LNCAP (cell line): Measurements from ENCODE around the gene MEGF10.
A peak's percentile ranks its signal among the peaks of the same experiment; 100 is the strongest.

Experiments
- CTCF ChIP-seq: fragments of 450-650 bp; IDR thresholded peaks from 2 replicates; pipeline ENCODE4 v1.5.1; 2017; ENCODE audit warnings: mild to moderate bottlenecking

MEGF10 gene

DNA sequence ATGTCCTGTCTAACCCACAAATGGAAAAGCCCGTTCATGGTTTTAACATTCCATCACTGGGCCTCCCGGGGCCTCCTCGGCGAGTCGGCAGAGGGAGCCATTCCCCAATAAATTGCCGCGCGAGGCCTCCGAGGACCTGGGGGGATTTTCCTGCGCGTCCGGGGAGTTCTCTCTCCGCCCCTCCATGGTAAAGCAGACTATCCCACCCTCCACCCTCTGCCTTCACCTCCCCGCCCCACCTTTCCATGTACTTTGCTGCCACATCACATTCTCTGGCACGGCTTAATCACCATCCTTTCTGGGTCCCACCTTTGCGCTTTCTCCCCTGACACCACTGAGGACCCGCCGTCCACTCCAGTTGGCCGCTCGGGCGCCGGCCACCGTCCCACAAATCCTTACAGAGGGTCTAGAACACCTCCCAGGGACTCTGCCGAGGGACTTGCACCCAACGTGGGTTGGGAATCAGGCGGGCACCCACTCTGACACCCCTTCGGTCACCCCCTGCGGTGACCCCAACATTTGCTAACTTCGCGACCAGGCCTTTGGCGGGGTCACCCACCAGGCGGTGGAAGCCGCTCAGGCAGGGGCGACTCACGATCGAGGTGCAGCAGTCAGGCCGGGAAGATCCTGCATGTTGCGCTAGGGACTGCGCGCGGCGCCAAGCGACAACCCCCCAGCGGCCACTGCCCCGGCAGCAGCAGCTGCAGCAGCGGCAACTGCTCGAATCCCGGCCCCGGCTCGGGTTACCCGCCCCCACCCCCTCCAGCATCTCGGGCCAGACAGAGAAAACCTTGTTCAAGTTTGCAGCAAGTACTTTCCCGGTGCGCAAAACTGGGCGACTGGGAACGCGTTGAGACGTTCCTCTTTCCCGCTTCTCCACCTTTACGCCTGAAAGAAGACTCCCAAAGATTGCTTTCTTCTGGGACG is at the start of gene MEGF10:
MEGF10 (plus strand) TSS at position 778 of the 927 bp plus-strand sequence. CDS start 40,513 bp downstream, outside the sequence.
- TF ChIP-seq CTCF, result peak; percentile 79

DNA sequence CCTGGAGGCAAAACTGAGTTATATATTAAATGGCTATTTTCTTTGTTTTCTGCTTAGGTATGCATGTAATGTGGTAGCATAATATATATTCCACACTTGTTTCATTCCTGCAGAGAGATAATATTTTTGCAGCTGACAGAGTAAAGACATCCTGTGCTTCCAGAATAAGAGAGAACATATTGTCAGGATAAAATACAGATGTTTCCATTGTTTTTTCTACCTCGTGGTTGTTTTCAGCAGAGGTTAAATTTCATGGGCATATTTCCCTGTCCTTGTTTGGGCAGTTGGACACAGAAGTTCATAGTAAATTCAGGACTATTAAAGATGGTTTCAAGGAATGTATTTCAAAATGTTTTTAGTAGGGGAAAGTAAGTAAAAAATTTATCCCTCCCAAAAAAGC is 47.6 kb upstream of the MEGF10 start:
- TF ChIP-seq CTCF, result no peak

DNA sequence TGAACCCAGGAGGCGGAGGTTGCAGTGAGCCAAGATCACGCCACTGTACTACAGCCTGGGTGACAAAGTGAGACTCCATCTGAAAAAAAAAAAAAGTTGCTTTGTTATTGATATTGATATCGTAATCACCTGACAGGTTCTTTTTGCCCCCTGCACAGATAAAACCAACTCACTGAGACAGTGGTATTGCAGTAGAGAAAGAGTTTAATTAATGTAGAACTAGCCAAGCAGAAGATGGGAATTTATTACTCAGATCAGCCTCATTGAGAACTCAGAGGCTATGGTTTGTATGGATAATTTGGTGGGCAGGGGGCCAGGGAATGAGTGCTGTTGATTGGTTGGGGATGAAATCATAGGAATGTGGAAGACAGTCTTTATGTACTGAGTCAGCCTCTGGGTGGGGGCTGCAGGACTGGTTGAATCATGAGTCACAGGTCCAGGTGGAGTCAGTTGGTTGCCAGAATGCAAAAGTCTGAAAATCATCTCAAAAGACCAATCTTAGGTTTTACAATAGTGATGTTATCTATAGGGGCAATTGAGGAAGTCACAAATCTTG is 35.8 kb upstream of the MEGF10 start:
- no peak for TF ChIP-seq CTCF

GRCh38 chr5:127256886-127257597 is 33.6 kb upstream of the MEGF10 start:
- TF ChIP-seq CTCF, result no peak

DNA sequence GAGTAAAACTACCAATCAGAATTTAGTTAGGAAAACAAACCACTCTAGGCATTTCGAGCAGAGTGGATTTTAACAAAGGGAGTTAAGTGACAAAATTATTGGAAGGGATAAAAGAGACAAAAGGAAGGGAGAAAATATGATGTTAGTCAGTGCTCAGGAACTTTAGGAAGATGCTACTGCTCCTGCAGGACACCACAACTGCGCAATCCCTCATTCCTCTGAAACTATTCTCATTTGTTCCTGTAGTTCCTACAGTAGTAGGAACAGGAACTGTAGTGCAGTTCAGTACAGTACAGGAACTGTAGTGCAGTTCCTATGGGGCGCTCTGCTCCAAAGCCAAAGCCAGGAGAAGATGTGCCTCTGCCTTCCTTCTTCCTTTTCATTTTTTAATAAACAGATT is 29.9 kb upstream of the MEGF10 start:
- no peak for TF ChIP-seq CTCF

- TF ChIP-seq CTCF, result no peak
Observed at GRCh38 chr5:127275641-127276193, 14.9 kb upstream of the MEGF10 start.

DNA sequence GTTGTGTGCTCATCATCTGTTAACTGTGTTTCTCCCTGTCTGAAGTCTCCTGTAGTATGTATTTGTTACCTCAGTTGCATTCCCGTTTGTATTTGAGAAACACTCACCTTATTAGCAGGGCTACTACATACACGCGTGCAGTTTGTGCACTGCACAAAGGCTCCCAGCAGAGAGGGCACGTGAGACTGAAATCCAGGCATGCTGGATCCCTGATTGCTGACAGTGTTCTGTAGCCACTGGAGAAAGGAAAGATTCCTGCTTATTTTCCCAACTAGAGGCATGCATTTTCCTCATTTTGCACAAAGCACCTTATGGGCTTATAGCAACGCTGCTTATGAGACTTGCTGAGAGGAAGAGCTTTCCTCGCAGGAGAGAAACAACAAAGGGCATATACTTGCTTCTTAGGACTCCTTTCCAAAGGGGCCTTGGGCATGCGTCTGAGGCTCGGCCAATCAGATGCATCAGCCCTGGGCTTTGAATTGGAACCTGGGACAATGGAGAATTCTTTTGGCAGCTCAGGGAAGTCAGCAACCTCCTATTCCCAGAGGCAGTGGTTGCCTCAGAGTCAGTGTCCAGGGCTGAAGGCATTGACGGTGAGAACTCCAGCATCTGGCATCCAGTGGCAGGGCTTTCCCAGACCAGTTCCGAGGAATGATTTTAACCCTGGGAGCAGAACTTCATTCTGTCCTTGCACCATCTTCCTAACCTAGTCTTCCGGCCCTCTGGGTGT is 9.9 kb upstream of the MEGF10 start:
- TF ChIP-seq CTCF, result peak; percentile 47
